Parathyroid adenoma (tissue), 2 donors: Measurements from ENCODE around the gene SGCA.

Source experiments
- H2AFZ ChIP-seq: fragments of 300-600 bp; sonication (generic); one replicate; pipeline ENCODE4 v1.7.0; 2017; ENCODE audit warnings: antibody characterized with exemption, mild to moderate bottlenecking
- H3K27ac ChIP-seq: fragments of 300-600 bp; sonication (generic); one replicate; pipeline ENCODE4 v1.7.0; 2017
- H3K27me3 ChIP-seq: fragments of 300-600 bp; sonication (generic); one replicate; pipeline ENCODE4 v1.7.0; 2017; ENCODE audit warnings: low read length; ENCODE audit not compliant: control insufficient read depth, insufficient read depth
- H3K36me3 ChIP-seq: fragments of 300-600 bp; sonication (generic); one replicate; pipeline ENCODE4 v1.7.0; 2017; ENCODE audit warnings: low read length; ENCODE audit not compliant: control insufficient read depth, insufficient read depth
- H3K4me1 ChIP-seq: fragments of 300-600 bp; sonication (generic); one replicate; pipeline ENCODE4 v1.7.0; 2017; ENCODE audit warnings: control low read depth
- H3K4me2 ChIP-seq: fragments of 300-600 bp; sonication (generic); one replicate; pipeline ENCODE4 v1.7.0; 2017; ENCODE audit warnings: low read length
- H3K4me3 ChIP-seq: fragments of 300-600 bp; sonication (generic); one replicate; pipeline ENCODE4 v1.7.0; 2017; ENCODE audit warnings: low read depth, low read length
- H3K79me2 ChIP-seq: fragments of 300-600 bp; sonication (generic); one replicate; pipeline ENCODE4 v1.7.0; 2017; ENCODE audit warnings: control low read depth
- H3K9ac ChIP-seq: fragments of 300-600 bp; sonication (generic); one replicate; pipeline ENCODE4 v1.7.0; 2017; ENCODE audit warnings: mild to moderate bottlenecking
- H3K9me3 ChIP-seq: fragments of 300-600 bp; sonication (generic); one replicate; pipeline ENCODE4 v1.7.0; 2017; ENCODE audit warnings: low read length; ENCODE audit not compliant: control insufficient read depth
- CTCF ChIP-seq: fragments of 300-600 bp; sonication (generic); IDR thresholded peaks from one replicate; pipeline ENCODE4 v1.7.0; 2017; ENCODE audit warnings: antibody characterized with exemption, mild to moderate bottlenecking
- donor health status: primary hyperparathyroidism.

SGCA gene

GRCh38 chr17:50220811-50221210 is 55.0 kb downstream of the SGCA start:
- no peak overlapping the region for H3K4me2 ChIP-seq
- H2AFZ ChIP-seq: no peak overlapping the region
- H3K27ac ChIP-seq: no peak overlapping the region
- no peaks in the 10 kb centered on the region for H3K36me3 ChIP-seq
- H3K9me3 ChIP-seq: no peaks in the 10 kb centered on the region
- no peaks in the 10 kb centered on the region for H3K79me2 ChIP-seq
- no peak overlapping the region for H3K9ac ChIP-seq
- H3K4me1 ChIP-seq: no peaks in the 10 kb centered on the region
- no peak overlapping the region for H3K4me3 ChIP-seq
- H3K27me3 ChIP-seq: no peaks in the 10 kb centered on the region
- no peak for TF ChIP-seq CTCF

- H3K27ac ChIP-seq: no peak overlapping the region
- no peaks in the 10 kb centered on the region for H3K36me3 ChIP-seq
- no peaks in the 10 kb centered on the region for H3K9me3 ChIP-seq
- no peak overlapping the region for H3K4me3 ChIP-seq
- no peak overlapping the region for H3K4me2 ChIP-seq
- H3K27me3 ChIP-seq: no peaks in the 10 kb centered on the region
- no peak overlapping the region for H2AFZ ChIP-seq
- H3K4me1 ChIP-seq: no peaks in the 10 kb centered on the region
- no peak overlapping the region for H3K9ac ChIP-seq
- TF ChIP-seq CTCF: no peak
- no peaks in the 10 kb centered on the region for H3K79me2 ChIP-seq
These were observed 55.6 kb downstream of the SGCA start for GRCh38 chr17:50221266-50221863.

- TF ChIP-seq CTCF: no peak
- Histone ChIP-seq H3K4me1 (no peaks in the 10 kb centered on the region), H3K4me3 (no peak overlapping the region), H3K4me2 (no peak overlapping the region), H3K27ac (no peak overlapping the region), H3K36me3 (no peaks in the 10 kb centered on the region), H3K9me3 (no peaks in the 10 kb centered on the region), H3K27me3 (no peaks in the 10 kb centered on the region), H2AFZ (no peak overlapping the region), H3K9ac (no peak overlapping the region), H3K79me2 (no peaks in the 10 kb centered on the region)
These were observed 56.2 kb downstream of the SGCA start for GRCh38 chr17:50221864-50222545.

GRCh38 chr17:50222922-50223321 is 57.1 kb downstream of the SGCA start:
- H3K27me3 ChIP-seq: no peaks in the 10 kb centered on the region
- no peak for TF ChIP-seq CTCF
- H3K4me1 ChIP-seq: no peaks in the 10 kb centered on the region
- no peaks in the 10 kb centered on the region for H3K9me3 ChIP-seq
- H3K4me2 ChIP-seq: no peak overlapping the region
- H3K4me3 ChIP-seq: no peak overlapping the region
- no peak overlapping the region for H3K27ac ChIP-seq
- no peaks in the 10 kb centered on the region for H3K36me3 ChIP-seq
- no peak overlapping the region for H2AFZ ChIP-seq
- no peaks in the 10 kb centered on the region for H3K79me2 ChIP-seq
- H3K9ac ChIP-seq: no peak overlapping the region
